GM21786 (cell line): Measurements from ENCODE around the gene GALR2.
A peak's percentile ranks its signal among the peaks of the same experiment; 100 is the strongest.

Source experiments
- ATAC-seq: cut with Tn5 transposase; IDR thresholded peaks from one replicate; pipeline ENCODE4 v1.9.1; 2021; ENCODE audit not compliant: unreplicated experiment

Gene GALR2

GRCh38 chr17:76092526-76093413 lies 18.2 kb downstream of the GALR2 start:
- no peak for ATAC-seq

GRCh38 chr17:76094046-76094445 lies 19.5 kb downstream of the GALR2 start:
- no peak for ATAC-seq

GRCh38 chr17:76095943-76096342 lies 21.4 kb downstream of the GALR2 start:
- no peak for ATAC-seq

- ATAC-seq = no peak
Measured at GRCh38 chr17:76097716-76098295, 23.2 kb downstream of the GALR2 start.

- ATAC-seq = no peak
Measured at GRCh38 chr17:76102944-76103273, 28.3 kb downstream of the GALR2 start.

GRCh38 chr17:76103274-76104139 lies 28.9 kb downstream of the GALR2 start, which contains the start of gene EXOC7:
Gene EXOC7, minus strand, starts transcription at chr17:76103787. Its CDS starts 95 bp downstream, at chr17:76103692.
- ATAC-seq = peak; percentile 80

GRCh38 chr17:76104140-76104895 lies 29.7 kb downstream of the GALR2 start:
- ATAC-seq = no peak

- ATAC-seq = no peak
Measured at GRCh38 chr17:76104896-76105231, 30.3 kb downstream of the GALR2 start.

GRCh38 chr17:76106703-76107102 lies 32.1 kb downstream of the GALR2 start:
- ATAC-seq = no peak

- no peak for ATAC-seq
Measured at GRCh38 chr17:76107509-76107908, 32.9 kb downstream of the GALR2 start.

- ATAC-seq = no peak
Measured at GRCh38 chr17:76111956-76112355, 37.4 kb downstream of the GALR2 start.

GRCh38 chr17:76115138-76115754 lies 40.7 kb downstream of the GALR2 start:
- ATAC-seq = no peak

- ATAC-seq = no peak
Measured at GRCh38 chr17:76119409-76120371, 45.1 kb downstream of the GALR2 start.

- ATAC-seq = no peak
Measured at GRCh38 chr17:76120658-76121008, 46.1 kb downstream of the GALR2 start.

GRCh38 chr17:76121932-76122430 lies 47.4 kb downstream of the GALR2 start:
- ATAC-seq = no peak

- no peak for ATAC-seq
Measured at GRCh38 chr17:76122431-76123190, 48.0 kb downstream of the GALR2 start.

- ATAC-seq = no peak
Measured at GRCh38 chr17:76123191-76123499, 48.6 kb downstream of the GALR2 start.

- no peak for ATAC-seq
Measured at GRCh38 chr17:76123749-76124581, 49.4 kb downstream of the GALR2 start.
